ENCODE measurements around the gene ZSWIM3.

Gene ZSWIM3

DNA sequence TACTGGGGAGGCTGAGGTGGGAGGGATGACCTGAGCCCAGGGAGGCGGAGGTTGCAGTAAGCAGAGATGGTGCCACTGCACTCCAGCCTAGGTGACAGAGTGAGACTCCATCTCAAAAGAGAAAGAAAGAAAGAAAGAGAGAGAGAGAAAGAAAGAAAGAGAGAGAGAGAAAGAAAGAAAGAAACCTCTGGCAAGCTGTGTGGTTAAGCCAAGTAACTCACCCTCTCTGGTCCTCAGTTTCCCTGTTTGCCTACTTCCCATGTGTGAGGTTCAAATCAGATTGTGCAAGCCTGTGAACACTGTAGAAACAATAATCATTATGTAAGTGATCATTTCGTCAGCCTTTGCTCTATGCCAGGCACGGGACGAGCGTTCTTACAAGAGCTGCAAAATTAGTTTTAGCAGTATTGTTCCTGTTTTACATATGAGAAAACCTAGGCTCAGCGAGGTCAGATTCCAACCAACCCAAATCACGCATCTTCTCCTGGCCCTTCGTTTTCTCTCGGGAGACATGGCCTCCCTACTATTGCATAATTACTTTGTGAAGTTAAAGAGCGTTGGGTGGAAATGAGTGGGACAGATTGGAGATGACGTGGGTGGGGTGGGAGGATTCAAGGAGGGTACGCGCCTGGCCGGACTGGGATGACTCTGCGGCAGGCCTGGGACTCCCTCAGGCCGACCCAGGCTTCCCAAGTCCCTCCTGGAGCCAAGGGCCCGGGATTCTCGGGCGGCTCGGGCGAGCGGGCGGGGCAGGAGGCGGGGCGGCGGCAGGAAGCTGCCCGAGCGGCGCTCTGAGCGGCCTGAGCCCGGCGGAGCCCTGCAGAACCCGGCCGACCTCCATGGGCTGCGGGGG is 24.2 kb upstream of the ZSWIM3 start, which contains the start of gene SNX21:
TSS of gene SNX21 (plus strand) at position 770 of the 853 bp plus-strand sequence. CDS start 121 bp downstream, outside the sequence.
- no peak for DNase-seq (ENCODE audit: low spot score)

DNA sequence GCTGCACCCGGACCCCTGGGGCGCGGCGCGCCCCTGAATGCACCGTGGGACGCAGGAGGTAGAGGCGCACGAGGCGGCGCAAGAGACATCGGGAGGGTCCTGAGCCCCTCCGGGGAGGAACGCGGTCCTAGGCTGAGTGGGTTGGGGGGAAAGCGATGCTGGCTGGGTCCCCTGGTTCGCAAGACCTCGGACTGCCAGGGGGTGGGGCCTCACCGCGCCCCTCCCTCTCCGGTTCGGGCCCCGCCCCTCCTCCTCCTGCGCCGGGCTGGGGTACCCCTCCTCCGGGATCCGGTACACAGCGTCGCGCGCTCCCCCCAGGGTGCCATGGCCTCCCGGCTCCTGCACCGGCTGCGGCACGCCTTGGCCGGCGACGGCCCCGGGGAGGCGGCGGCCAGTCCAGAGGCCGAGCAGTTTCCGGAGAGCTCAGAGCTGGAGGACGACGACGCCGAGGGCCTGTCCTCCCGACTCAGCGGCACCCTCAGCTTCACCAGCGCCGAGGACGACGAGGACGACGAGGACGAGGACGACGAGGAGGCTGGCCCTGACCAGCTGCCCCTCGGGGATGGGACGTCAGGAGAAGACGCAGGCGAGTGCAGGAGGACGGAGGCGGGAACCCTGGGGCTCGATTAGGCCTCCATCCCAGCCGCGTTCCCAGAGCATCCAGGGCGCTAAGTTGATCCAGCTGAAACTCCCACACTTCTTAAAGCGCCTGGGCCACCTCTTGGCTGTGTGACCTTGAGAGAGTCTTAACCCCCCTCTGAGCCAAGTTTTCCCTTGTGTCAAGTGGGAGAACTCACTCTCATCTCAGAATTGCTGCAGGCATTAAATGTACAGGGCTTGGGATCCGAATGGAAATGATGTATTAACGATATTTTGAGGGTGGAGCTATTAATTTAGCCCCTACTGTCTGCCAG is 23.3 kb upstream of the ZSWIM3 start:
- peak; percentile 51 for DNase-seq (ENCODE audit: low spot score)

- no peak for DNase-seq (ENCODE audit: low spot score)
These were observed 22.6 kb upstream of the ZSWIM3 start for GRCh38 chr20:45834797-45835161.

DNA sequence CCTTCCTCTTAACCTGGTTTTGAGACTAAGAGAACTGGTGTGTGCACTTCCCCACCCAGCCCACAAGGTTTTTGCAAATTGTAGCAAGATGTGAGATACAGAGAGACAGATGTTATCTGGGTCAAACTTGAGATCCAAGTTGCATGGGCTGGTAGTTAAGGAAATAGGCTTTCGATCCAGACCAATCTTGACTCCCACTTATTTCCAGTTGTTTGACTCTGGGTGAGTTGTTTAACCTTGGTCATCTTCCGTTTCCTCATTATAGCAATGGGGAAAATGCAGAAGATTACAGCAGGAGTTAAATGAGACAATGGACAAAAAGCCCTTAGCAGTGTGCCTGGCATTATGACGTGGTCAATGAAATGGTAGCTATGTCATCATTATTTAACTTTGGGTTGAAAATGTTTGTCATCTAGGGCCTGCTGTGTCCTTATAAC is 22.1 kb upstream of the ZSWIM3 start:
- DNase-seq (ENCODE audit: low spot score) = no peak

DNA sequence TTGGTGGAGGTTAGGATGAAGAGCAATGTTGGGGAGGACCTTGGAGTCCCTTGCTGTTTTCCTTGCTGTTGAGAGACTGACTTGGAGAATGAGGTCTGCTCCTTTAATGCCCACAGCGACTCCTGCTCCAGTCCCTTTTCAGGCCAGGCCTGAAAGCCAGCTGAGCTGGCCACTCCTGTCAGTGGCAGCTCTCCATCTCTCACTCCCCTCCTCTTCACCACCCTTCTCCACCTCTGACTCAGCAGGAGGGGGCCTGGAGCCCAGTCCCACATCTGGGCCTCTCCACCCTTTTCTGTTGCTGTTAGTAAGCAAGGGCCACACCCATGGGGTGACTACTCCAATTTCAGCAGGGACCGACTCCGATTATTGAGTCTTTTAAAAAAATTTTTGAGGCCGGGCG is 21.6 kb upstream of the ZSWIM3 start:
- DNase-seq (ENCODE audit: low spot score) = no peak

DNA sequence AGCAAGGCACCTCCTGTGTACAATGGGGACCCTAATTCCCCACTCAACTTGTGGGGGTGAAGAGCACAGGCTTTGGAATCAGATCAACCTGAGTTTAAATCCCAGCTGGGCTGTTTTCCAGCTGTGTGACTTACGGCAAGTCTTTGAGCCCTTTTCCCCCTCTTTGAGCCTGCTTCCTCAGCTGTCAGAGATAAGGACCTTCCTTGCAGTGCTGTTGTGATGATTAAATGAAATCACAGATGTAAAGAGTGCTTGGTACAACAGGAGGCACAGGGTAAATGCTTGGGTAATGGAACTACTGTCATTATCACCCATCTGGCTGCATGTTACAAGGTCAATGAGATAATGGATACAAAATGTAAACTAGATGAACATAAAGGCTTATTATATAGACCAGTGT is 20.6 kb upstream of the ZSWIM3 start:
- DNase-seq (ENCODE audit: low spot score) = no peak

- no peak for DNase-seq (ENCODE audit: low spot score)
These were observed 16.7 kb upstream of the ZSWIM3 start for GRCh38 chr20:45840700-45841198.

DNA sequence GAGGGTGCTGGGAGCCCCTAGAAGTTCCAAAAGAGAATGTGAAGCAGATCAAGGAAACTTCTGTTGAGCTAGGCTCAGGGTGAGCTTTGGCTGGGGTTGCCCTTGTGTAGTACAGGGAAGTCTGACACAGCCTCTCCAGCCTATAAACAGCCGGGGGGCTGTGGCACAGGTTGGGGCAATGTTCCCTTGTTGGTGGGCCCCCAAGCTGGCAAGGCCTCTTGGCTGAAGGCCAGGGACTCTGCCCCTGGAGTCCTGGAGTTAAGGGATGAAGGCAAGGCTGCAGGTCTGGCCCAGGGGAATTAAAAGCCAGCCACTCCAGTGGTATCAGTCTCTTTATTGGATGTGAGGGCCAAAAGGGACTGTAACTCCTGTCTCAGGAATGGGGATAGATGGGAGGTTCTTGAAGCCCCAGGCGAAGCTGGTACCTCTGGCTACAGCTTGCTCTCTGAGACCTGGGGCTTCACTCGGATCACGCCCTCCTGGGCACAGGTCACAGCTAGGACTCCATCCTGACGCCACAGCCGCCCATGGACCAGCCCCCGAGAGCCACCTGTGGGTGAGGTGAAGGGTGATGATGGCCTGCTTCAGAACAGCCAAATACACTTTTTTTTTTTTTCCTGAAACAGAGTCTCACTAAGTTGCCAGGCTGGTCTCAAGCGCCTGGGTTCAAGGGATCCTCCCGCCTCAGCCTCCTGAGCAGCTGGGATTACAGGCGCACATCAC is 15.8 kb upstream of the ZSWIM3 start:
- DNase-seq (ENCODE audit: low spot score) = no peak

DNA sequence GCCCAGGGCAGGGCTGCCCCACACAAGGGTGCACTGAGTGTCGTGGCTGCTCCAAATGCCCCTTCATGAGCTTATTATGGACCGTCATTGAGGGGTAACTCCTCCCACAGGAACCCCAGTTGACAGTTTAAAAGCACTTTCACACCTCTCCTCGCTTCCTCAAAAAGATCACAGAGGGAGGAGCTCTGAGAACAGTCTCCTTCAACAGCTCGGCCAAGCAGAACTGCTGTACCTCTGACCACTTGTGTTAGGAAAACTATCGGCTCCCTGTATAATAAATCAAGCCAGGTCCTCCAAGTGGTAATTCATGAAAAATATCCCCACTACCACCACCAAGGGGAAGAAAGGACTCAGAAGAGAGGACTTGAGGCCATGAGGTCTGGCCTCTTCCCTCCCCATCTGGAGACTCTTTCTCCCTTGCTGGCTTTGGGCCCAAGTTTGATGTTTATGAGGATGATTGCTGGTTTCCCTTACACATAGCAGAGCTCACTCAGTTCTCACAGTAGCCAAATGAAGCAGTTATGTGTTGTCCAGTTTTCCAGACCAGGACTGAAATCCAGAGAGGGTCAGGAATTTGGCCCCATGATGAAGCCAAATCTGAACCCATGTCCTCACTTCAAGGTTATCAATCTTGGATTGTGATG is 15.1 kb upstream of the ZSWIM3 start:
- no peak for DNase-seq (ENCODE audit: low spot score)

- DNase-seq (ENCODE audit: low spot score) = no peak
These were observed 13.9 kb upstream of the ZSWIM3 start for GRCh38 chr20:45843506-45843905.

DNA sequence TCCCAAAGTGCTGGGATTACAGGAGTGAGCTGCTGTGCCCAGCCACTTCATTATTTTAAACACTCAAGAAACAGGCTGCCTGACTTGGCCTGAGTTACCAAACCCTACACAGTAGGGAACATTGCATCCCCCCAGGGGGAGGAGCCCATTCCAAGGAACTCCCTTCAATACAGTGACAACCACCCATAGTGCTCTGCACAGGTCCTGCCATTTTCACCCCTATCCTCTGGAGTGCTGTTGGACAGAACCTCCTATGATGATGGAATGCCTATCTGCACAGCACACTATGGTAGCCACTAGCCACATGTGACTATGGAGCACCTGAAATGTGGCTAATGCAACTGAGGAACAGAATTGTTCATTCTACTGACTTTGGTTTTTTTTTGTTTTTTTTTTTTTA is 12.0 kb upstream of the ZSWIM3 start:
- no peak for DNase-seq (ENCODE audit: low spot score)

DNA sequence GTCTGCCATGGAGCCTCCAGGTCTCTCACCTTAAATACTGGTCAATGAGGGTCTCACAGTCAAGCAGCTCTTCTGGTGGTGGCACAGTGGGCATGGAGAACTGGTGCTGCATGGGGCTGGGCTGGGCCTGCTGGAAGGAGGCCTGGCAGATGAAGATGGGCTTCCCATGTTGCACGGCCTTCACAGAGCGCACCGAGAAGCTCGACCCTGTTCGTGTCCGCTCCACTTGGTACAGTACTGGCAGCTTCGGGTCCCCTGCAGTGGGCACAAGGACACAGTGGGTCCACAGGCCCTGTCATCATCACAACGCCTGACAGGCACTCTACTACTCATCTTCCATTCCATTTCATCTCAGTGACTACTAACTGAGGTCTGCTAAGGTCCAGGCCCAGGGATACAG is 9.0 kb upstream of the ZSWIM3 start:
- no peak for DNase-seq (ENCODE audit: low spot score)

GRCh38 chr20:45848969-45849582 is 8.3 kb upstream of the ZSWIM3 start:
- DNase-seq (ENCODE audit: low spot score) = no peak

GRCh38 chr20:45850238-45850637 is 7.2 kb upstream of the ZSWIM3 start:
- DNase-seq (ENCODE audit: low spot score) = no peak

DNA sequence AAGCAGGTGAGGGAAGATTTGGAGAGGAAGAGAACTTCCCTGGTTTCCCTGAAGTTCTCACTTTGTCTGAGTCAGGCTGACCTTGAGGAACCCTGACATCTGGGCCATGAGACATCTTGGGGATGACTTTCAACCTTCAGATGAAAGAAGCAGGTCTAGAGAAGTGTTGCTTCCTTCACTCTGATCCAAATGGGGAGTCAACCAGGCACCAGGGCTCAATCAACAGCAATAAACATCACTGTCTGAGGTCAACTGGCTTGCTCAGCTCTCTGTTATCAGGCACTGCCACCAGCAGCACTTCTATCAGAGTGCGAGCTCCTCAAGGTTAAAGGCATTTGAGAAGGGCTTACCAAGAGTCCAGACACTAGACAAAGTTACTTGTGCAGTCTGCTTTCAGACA is 6.5 kb upstream of the ZSWIM3 start:
- DNase-seq (ENCODE audit: low spot score) = no peak

DNA sequence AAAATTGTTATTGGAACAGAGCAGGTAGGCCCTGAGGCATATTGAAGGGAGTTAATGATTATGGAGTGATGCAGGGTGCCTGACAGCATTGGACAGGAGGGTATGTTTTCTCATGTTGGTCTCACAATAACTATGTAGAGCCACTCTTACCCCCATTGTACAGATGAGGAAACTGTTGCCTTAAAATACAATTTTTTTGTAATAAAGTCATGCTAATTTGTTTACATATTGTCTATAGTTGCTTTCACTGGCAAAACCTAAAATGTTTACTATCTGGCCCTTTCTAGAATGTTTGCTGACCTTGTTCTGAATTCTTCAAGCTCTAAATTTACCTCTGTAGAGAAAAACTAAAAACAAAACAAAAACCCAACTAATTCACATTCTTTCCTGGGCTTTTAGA is 5.9 kb upstream of the ZSWIM3 start:
- DNase-seq (ENCODE audit: low spot score) = no peak

GRCh38 chr20:45852326-45852725 is 5.1 kb upstream of the ZSWIM3 start:
- DNase-seq (ENCODE audit: low spot score) = no peak

DNA sequence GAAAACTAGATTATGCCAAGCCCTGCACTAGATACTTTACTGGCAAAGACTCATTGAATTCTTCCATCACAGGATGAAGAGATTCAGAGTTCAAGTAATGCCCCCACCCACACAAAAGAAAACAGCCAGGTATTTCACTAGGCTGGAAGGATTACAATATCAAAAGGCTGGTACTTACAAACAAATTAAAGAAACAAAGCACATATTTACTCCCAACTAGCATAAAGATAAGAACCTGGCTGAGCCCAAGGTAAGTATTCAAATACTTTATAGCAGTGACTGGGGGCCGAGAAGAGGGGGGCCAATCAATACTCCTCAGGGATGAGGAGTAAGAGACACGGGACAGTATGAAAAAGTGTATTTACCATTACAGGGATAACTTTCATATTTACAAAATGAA is 3.9 kb upstream of the ZSWIM3 start:
- DNase-seq (ENCODE audit: low spot score) = no peak

- peak; percentile 34 for DNase-seq (ENCODE audit: low spot score)
These were observed 435 bp downstream of the ZSWIM3 start for GRCh38 chr20:45857882-45858216.

- DNase-seq (ENCODE audit: low spot score) = no peak
These were observed 2.5 kb downstream of the ZSWIM3 start for GRCh38 chr20:45859916-45860315.

DNA sequence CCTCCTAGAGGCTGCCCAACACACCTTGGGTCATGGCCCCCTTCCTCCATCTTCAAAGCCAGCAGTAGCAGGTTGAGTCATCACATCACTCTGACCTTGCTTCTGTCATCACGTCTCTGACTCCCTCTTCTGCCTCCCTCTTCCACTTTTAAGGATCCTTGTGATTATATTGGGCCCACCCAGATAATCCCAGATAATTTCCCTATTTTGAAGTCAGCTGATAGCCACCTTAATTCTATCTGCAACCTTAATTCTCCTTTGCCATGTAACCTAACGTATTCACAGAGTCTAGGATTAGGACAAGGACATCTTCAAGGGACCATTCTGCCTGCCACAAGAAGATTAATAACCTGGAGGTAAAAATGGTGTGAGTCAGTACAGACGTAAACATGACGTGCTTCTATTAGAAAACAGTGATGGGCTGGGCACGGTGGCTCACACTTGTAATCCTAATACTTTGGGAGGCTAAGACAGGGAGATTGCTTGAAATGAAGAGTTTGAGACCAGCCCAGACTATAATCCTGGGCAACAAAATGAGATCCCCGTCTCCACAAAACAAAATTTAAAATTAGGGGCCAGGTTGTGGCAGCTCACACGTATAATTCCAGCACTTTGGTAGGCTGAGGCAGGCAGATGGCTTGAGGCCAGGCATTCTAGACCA is 3.3 kb downstream of the ZSWIM3 start:
- DNase-seq (ENCODE audit: low spot score) = no peak

All from CD4-positive, alpha-beta T cell treated with Interleukin-6 at 100 ng/mL for 8 hours (primary cell).